SU-DHL-6 (cell line): Measurements from ENCODE around the gene NR0B2.
"Not testable (repeated sequence)": the region's sequence is repeated elsewhere in the genome, so short reads cannot be mapped to it uniquely, and the experiment has no call there.

ENCODE experiments used
- H2AFZ ChIP-seq: fragments of 200-600 bp; sonication (generic); 2 replicates; pipeline ENCODE4 v1.6.1; 2014; ENCODE audit warnings: low read depth, mild to moderate bottlenecking, moderate library complexity, mixed read lengths, antibody characterized with exemption, low read length; ENCODE audit not compliant: severe bottlenecking
- H3F3A ChIP-seq: fragments of 200-600 bp; shearing (Covaris generic); 2 replicates; pipeline ENCODE4 v1.6.0; 2016; ENCODE audit warnings: antibody characterized with exemption, mild to moderate bottlenecking; ENCODE audit not compliant: insufficient read depth
- H3K27ac ChIP-seq: fragments of 200-600 bp; sonication (generic); 2 replicates; pipeline ENCODE4 v1.5.1; 2016; ENCODE audit warnings: low read depth, mild to moderate bottlenecking, low read length, moderate library complexity, mixed read lengths
- H3K27me3 ChIP-seq: fragments of 200-600 bp; sonication (generic), shearing (Covaris generic); 2 replicates; pipeline ENCODE4 v1.6.0; 2014; ENCODE audit warnings: mild to moderate bottlenecking, low read length
- H3K36me3 ChIP-seq: fragments of 200-600 bp; sonication (generic); 2 replicates; pipeline ENCODE4 v1.6.1; 2014; ENCODE audit warnings: mild to moderate bottlenecking, low read length, mixed read lengths
- H3K4me2 ChIP-seq: fragments of 300-600, 200-600 bp; shearing (Covaris generic), sonication (generic); 2 replicates; pipeline ENCODE4 v1.6.0; 2014; ENCODE audit warnings: low read length, low read depth, mild to moderate bottlenecking; ENCODE audit not compliant: poor library complexity, severe bottlenecking
- H3K4me3 ChIP-seq: fragments of 200-600 bp; sonication (generic); 2 replicates; pipeline ENCODE4 v1.5.1; 2014; ENCODE audit warnings: antibody characterized with exemption, low read length, mild to moderate bottlenecking, mixed read lengths; ENCODE audit not compliant: insufficient read depth, poor library complexity, severe bottlenecking
- H3K79me2 ChIP-seq: fragments of 200-600 bp; sonication (generic); 2 replicates; pipeline ENCODE4 v1.6.1; 2014; ENCODE audit warnings: mild to moderate bottlenecking, low read length, moderate library complexity; ENCODE audit not compliant: insufficient read depth
- H3K9ac ChIP-seq: fragments of 200-600 bp; sonication (generic); 2 replicates; pipeline ENCODE4 v1.7.0; 2014; ENCODE audit warnings: mild to moderate bottlenecking, low read length
- H3K9me2 ChIP-seq: fragments of 200-600 bp; sonication (generic); replicated peaks from 2 replicates; pipeline ENCODE4 v1.6.1; 2014; ENCODE audit warnings: low read length; ENCODE audit not compliant: insufficient read depth
- H3K9me3 ChIP-seq: fragments of 200-600 bp; sonication (generic); 2 replicates; pipeline ENCODE4 v1.6.1; 2014; ENCODE audit warnings: low read length, mixed read lengths; ENCODE audit not compliant: insufficient read depth
- H4K20me1 ChIP-seq: fragments of 200-600 bp; sonication (generic); 2 replicates; pipeline ENCODE4 v1.6.1; 2014; ENCODE audit warnings: low read depth, mild to moderate bottlenecking, antibody characterized with exemption, low read length, moderate library complexity, mixed read lengths
- CTCF ChIP-seq: fragments of 200-600 bp; sonication (generic); IDR thresholded peaks from one replicate; pipeline ENCODE4 v1.5.1; 2017; ENCODE audit warnings: antibody characterized with exemption, mild to moderate bottlenecking, low read length, moderate library complexity; ENCODE audit not compliant: insufficient read depth, poor library complexity, severe bottlenecking
- EZH2phosphoT487 ChIP-seq: fragments of 200-600 bp; sonication (generic), shearing (Covaris generic); conservative IDR thresholded peaks from 2 replicates; pipeline ENCODE4 v1.6.1; 2018; ENCODE audit warnings: mild to moderate bottlenecking, antibody characterized with exemption, low read length, moderate library complexity, mixed read lengths

Gene NR0B2

GRCh38 chr1:26888231-26888630 is 25.5 kb downstream of the NR0B2 start:
- Histone ChIP-seq H3K79me2 (peaks cover 17% of the 10 kb centered on the region), H3K9me2 (no peaks in the 10 kb centered on the region), H3K9ac (no peak overlapping the region), H3K36me3 (0 out of 2 replicates have a peak, but pooled peaks cover 3% of the 10 kb centered on the region), H2AFZ (no peak overlapping the region), H3K4me3 (no peak overlapping the region), H3K27ac (no peak overlapping the region), H3F3A (peaks cover 13% of the 10 kb centered on the region; the same call in 1 of the 2 replicates), H3K9me3 (no peaks in the 10 kb centered on the region), H3K27me3 (no peaks in the 10 kb centered on the region), H3K4me2 (no peak overlapping the region), H4K20me1 (no peaks in the 10 kb centered on the region)
- TF ChIP-seq EZH2phosphoT487 (no peak), CTCF (no peak)

GRCh38 chr1:26887125-26887524 is 26.6 kb downstream of the NR0B2 start:
- Histone ChIP-seq H4K20me1 (no peaks in the 10 kb centered on the region), H3K9me3 (no peaks in the 10 kb centered on the region), H3F3A (peaks cover 13% of the 10 kb centered on the region; the same call in 1 of the 2 replicates), H3K79me2 (peaks cover 17% of the 10 kb centered on the region), H3K9me2 (no peaks in the 10 kb centered on the region), H3K27me3 (no peaks in the 10 kb centered on the region), H3K27ac (no peak overlapping the region), H3K4me2 (no peak overlapping the region), H3K4me3 (no peak overlapping the region), H2AFZ (no peak overlapping the region), H3K9ac (no peak overlapping the region), H3K36me3 (0 out of 2 replicates have a peak, but pooled peaks cover 3% of the 10 kb centered on the region)
- no peak for TF ChIP-seq CTCF
- TF ChIP-seq EZH2phosphoT487 = no peak

GRCh38 chr1:26882696-26883463 is 30.9 kb downstream of the NR0B2 start:
- Histone ChIP-seq H3K4me3 (no peak overlapping the region), H3K4me2 (no peak overlapping the region), H2AFZ (no peak overlapping the region), H3K36me3 (0 out of 2 replicates have a peak, but pooled peaks cover 6% of the 10 kb centered on the region), H3K9me2 (no peaks in the 10 kb centered on the region), H3K27me3 (no peaks in the 10 kb centered on the region), H4K20me1 (no peaks in the 10 kb centered on the region), H3K79me2 (no peaks in the 10 kb centered on the region), H3K9ac (no peak overlapping the region), H3F3A (peaks cover 13% of the 10 kb centered on the region; the same call in 1 of the 2 replicates), H3K9me3 (no peaks in the 10 kb centered on the region), H3K27ac (no peak overlapping the region)
- TF ChIP-seq EZH2phosphoT487 = no peak
- TF ChIP-seq CTCF = no peak

GRCh38 chr1:26881611-26882010 is 32.2 kb downstream of the NR0B2 start:
- not testable (repeated sequence) for H3K79me2 ChIP-seq, H3K27ac ChIP-seq, H3K36me3 ChIP-seq

More at GRCh38 chr1:26881611-26882010, 32.2 kb downstream of the NR0B2 start:
- H2AFZ ChIP-seq, H3K4me3 ChIP-seq, H4K20me1 ChIP-seq, H3K9ac ChIP-seq, H3K27me3 ChIP-seq, H3K9me2 ChIP-seq, H3K9me3 ChIP-seq, H3K4me2 ChIP-seq: not testable (repeated sequence)
- H3F3A ChIP-seq = peaks cover 11% of the 10 kb centered on the region; the same call in 1 of the 2 replicates
